ENCODE results near the gene COPS2. TPM values are rescaled to one million over a fixed set of nuclear protein-coding genes. Genes with fewer than 3 reads are reported as not detected.

COPS2 gene
- polyA plus RNA-seq, 1 of the 3 experiments (the other 2 are of a cell fraction) = 21.3 TPM

DNA sequence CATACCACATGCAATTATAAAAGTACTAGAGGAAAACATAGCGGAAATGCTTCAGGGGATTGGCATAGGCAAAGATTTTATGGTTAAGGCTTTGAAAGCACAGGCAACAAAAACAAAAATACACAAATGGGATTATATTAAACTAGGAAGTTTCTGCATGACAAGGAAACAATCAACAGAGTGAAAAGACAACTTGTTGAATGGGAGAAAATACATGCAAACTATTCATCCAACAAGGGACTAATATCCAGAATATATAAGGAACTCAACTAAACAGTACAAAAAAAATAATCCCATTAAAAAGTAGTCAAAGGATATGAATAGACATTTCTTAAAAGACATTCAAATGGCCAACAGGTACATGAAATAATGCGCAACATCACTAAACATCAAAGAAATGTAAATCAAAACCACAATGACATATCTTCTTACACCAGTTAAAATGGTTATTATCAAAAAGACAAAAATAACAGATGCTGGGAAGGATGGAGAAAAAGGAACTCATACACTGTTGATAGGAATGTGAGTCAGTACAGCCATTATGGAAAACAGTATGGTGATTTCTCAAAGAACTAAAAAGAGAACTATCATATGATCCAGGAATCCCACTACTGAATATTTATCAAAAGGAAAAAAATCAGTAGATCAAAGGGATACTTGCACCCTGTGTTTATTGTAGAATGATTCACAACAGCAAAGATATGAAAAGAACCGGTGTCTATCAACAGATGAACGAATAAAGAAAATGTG, 39.1 kb downstream of the COPS2 start:
- Histone ChIP-seq H3K9me3 (peaks cover 21% of the 10 kb centered on the region), H2AFZ (ENCODE audit: low read depth) (no peak overlapping the region), H3K9ac (no peak overlapping the region), H3K79me2 (ENCODE audit: insufficient read depth) (peaks cover 7% of the 10 kb centered on the region; the same call in 1 of the 2 replicates), H3K4me1 (ENCODE audit: control insufficient read depth in 1 of 2, insufficient read depth in 2 of 2, low read depth in 1 of 2, low read length in 1 of 2) (no peaks in the 10 kb centered on the region), H3K4me3 (ENCODE audit: low read depth in 2 of 2, low read length in 1 of 2) (no peak overlapping the region), H3K27ac (ENCODE audit: low read depth in 2 of 2, low read length in 1 of 2) (no peak overlapping the region), H3K9me2 (no peaks in the 10 kb centered on the region), H3K4me2 (no peak overlapping the region), H4K20me1 (ENCODE audit: insufficient read depth) (no peaks in the 10 kb centered on the region), H3K27me3 (ENCODE audit: insufficient read depth) (no peaks in the 10 kb centered on the region), H3F3A (replicated peaks; ENCODE audit: insufficient read depth) (peaks cover 12% of the 10 kb centered on the region), H3K36me3 (replicated peaks in 1 of 2; ENCODE audit: control insufficient read depth in 1 of 2, insufficient read depth in 2 of 2, low read length in 1 of 2) (peaks cover 19 to 57% of the 10 kb centered on the region in 2 experiments)
- 92% methylated on average over 4 of the region's 4 CpGs for WGBS (ENCODE audit: low lambda C conversion rate)
- CTCF ChIA-PET = no interaction called here
- TF ChIP-seq MXI1 (IDR thresholded peaks at IDR 0.05; ENCODE audit: low read depth, low read length) = no peak
- TF ChIP-seq MEF2A (IDR thresholded peaks at IDR 0.05; ENCODE audit: borderline replicate concordance, low read depth) = no peak
- TF ChIP-seq GABPA (IDR thresholded peaks at IDR 0.05; ENCODE audit: low read depth) = no peak
- no peak for DNase-seq
- POLR2A ChIA-PET = no interaction called here

DNA sequence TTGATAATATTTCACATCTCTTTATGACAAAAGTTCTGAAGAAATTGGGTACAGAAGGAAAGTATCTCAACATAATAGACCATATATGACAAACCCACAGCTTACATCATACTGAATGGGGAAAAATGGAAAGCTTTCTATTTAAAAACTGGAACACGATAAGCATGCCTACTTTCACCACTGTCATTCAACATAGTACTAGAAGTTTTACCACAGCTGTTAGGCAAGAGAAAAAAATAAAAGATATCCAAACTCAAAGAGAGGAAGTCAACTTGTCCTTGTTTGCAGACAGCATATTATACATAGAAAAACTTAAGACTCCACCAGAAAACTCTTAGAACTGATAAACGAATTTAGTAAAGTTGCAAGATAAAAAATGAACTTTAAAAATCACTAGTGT, 40.3 kb downstream of the COPS2 start:
- peaks cover 7% of the 10 kb centered on the region; the same call in 1 of the 2 replicates for H3K79me2 ChIP-seq (ENCODE audit: insufficient read depth)
- ChIA-PET POLR2A (no interaction called here), CTCF (interaction anchor here (0.7 to 1.1 kb wide), 2 partner anchors 15 to 19 kb away, joined by 3 read pairs; no protein-coding TSS in a partner anchor)
- H3K4me2 ChIP-seq = no peak overlapping the region
- no peaks in the 10 kb centered on the region for H4K20me1 ChIP-seq (ENCODE audit: insufficient read depth)
- DNase-seq = no peak
- no peaks in the 10 kb centered on the region for H3K9me2 ChIP-seq
- peaks cover 21% of the 10 kb centered on the region for H3K9me3 ChIP-seq
- no peak overlapping the region for H3K4me3 ChIP-seq (ENCODE audit: low read depth in 2 of 2, low read length in 1 of 2)
- WGBS (ENCODE audit: low lambda C conversion rate) = 75% methylated on average over 2 of the region's 2 CpGs
- no peak overlapping the region for H3K9ac ChIP-seq
- H3K4me1 ChIP-seq (ENCODE audit: control insufficient read depth in 1 of 2, insufficient read depth in 2 of 2, low read depth in 1 of 2, low read length in 1 of 2) = no peaks in the 10 kb centered on the region
- H2AFZ ChIP-seq (ENCODE audit: low read depth) = no peak overlapping the region
- peaks cover 12% of the 10 kb centered on the region for H3F3A ChIP-seq (replicated peaks; ENCODE audit: insufficient read depth)
- no peak overlapping the region for H3K27ac ChIP-seq (ENCODE audit: low read depth in 2 of 2, low read length in 1 of 2)
- H3K27me3 ChIP-seq (ENCODE audit: insufficient read depth) = no peaks in the 10 kb centered on the region
- peaks cover 20 to 58% of the 10 kb centered on the region in 2 experiments for H3K36me3 ChIP-seq (replicated peaks in 1 of 2; ENCODE audit: control insufficient read depth in 1 of 2, insufficient read depth in 2 of 2, low read length in 1 of 2)
- TF ChIP-seq, protein P1, sequence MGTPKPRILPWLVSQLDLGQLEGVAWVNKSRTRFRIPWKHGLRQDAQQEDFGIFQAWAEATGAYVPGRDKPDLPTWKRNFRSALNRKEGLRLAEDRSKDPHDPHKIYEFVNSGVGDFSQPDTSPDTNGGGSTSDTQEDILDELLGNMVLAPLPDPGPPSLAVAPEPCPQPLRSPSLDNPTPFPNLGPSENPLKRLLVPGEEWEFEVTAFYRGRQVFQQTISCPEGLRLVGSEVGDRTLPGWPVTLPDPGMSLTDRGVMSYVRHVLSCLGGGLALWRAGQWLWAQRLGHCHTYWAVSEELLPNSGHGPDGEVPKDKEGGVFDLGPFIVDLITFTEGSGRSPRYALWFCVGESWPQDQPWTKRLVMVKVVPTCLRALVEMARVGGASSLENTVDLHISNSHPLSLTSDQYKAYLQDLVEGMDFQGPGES (IDR thresholded peaks at IDR 0.05; ENCODE audit: low read depth, low read length) = no peak
- TF ChIP-seq TCF12 (IDR thresholded peaks at IDR 0.05) (no peak), ELF1 (IDR thresholded peaks at IDR 0.05) (no peak), JUND (IDR thresholded peaks at IDR 0.05) (no peak), FOXJ3 (CRISPR knock-in tag; IDR thresholded peaks at IDR 0.05) (no peak), POLR2AphosphoS5 (IDR thresholded peaks at IDR 0.05; ENCODE audit: low read depth, low read length) (no peak), GABPA (IDR thresholded peaks at IDR 0.05; ENCODE audit: low read depth) (no peak), RCOR1 (IDR thresholded peaks at IDR 0.05; ENCODE audit: low read length) (no peak), TAF1 (IDR thresholded peaks at IDR 0.05; ENCODE audit: borderline replicate concordance, low read depth, low read length) (no peak), NFIC (IDR thresholded peaks at IDR 0.05; ENCODE audit: borderline replicate concordance) (no peak), CHD2 (IDR thresholded peaks at IDR 0.05; ENCODE audit: low read length, partially characterized antibody) (no peak), EP300 (IDR thresholded peaks at IDR 0.05; ENCODE audit: borderline replicate concordance in 1 of 2, low read depth in 1 of 2, low read length in 1 of 2) (no peak), RFX5 (IDR thresholded peaks at IDR 0.05; ENCODE audit: low read length) (no peak), GATA2 (CRISPR knock-in tag; IDR thresholded peaks at IDR 0.05) (no peak), EZH2phosphoT487 (IDR thresholded peaks at IDR 0.05; ENCODE audit: borderline replicate concordance, low read depth) (no peak), MXI1 (IDR thresholded peaks at IDR 0.05; ENCODE audit: low read depth, low read length) (no peak)
- TF ChIP-seq, protein P2, sequence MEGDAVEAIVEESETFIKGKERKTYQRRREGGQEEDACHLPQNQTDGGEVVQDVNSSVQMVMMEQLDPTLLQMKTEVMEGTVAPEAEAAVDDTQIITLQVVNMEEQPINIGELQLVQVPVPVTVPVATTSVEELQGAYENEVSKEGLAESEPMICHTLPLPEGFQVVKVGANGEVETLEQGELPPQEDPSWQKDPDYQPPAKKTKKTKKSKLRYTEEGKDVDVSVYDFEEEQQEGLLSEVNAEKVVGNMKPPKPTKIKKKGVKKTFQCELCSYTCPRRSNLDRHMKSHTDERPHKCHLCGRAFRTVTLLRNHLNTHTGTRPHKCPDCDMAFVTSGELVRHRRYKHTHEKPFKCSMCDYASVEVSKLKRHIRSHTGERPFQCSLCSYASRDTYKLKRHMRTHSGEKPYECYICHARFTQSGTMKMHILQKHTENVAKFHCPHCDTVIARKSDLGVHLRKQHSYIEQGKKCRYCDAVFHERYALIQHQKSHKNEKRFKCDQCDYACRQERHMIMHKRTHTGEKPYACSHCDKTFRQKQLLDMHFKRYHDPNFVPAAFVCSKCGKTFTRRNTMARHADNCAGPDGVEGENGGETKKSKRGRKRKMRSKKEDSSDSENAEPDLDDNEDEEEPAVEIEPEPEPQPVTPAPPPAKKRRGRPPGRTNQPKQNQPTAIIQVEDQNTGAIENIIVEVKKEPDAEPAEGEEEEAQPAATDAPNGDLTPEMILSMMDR (IDR thresholded peaks at IDR 0.05) = no peak
- TF ChIP-seq, protein P3, sequence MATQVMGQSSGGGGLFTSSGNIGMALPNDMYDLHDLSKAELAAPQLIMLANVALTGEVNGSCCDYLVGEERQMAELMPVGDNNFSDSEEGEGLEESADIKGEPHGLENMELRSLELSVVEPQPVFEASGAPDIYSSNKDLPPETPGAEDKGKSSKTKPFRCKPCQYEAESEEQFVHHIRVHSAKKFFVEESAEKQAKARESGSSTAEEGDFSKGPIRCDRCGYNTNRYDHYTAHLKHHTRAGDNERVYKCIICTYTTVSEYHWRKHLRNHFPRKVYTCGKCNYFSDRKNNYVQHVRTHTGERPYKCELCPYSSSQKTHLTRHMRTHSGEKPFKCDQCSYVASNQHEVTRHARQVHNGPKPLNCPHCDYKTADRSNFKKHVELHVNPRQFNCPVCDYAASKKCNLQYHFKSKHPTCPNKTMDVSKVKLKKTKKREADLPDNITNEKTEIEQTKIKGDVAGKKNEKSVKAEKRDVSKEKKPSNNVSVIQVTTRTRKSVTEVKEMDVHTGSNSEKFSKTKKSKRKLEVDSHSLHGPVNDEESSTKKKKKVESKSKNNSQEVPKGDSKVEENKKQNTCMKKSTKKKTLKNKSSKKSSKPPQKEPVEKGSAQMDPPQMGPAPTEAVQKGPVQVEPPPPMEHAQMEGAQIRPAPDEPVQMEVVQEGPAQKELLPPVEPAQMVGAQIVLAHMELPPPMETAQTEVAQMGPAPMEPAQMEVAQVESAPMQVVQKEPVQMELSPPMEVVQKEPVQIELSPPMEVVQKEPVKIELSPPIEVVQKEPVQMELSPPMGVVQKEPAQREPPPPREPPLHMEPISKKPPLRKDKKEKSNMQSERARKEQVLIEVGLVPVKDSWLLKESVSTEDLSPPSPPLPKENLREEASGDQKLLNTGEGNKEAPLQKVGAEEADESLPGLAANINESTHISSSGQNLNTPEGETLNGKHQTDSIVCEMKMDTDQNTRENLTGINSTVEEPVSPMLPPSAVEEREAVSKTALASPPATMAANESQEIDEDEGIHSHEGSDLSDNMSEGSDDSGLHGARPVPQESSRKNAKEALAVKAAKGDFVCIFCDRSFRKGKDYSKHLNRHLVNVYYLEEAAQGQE (IDR thresholded peaks at IDR 0.05; ENCODE audit: low read depth, low read length) = no peak
- TF ChIP-seq, protein P4, sequence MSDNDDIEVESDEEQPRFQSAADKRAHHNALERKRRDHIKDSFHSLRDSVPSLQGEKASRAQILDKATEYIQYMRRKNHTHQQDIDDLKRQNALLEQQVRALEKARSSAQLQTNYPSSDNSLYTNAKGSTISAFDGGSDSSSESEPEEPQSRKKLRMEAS (IDR thresholded peaks at IDR 0.05; ENCODE audit: low read depth) = no peak

Measured in SK-N-SH (cell line).